Suprapubic skin (tissue), 4 donors: ENCODE data around the gene SYNRG. TPM values are rescaled to one million over a fixed set of nuclear protein-coding genes. Genes with fewer than 3 reads are reported as not detected.
"Not testable (repeated sequence)": the region's sequence is repeated elsewhere in the genome, so short reads cannot be mapped to it uniquely, and the experiment has no call there.

Experiments
- DNase-seq, 2 donors: peaks; one replicate each; pipeline ENCODE4 v3.0.0-alpha.2; 2019; ENCODE audit warnings: low spot score in 2 of 2
- H3K27ac ChIP-seq: fragments of 200-600 bp; sonication (generic); one replicate; pipeline ENCODE4 v1.5.1; 2019
- H3K27me3 ChIP-seq: fragments of 200-600 bp; sonication (generic); one replicate; pipeline ENCODE4 v1.5.1; 2019
- H3K36me3 ChIP-seq: fragments of 200-600 bp; sonication (generic); one replicate; pipeline ENCODE4 v1.5.1; 2019
- H3K4me1 ChIP-seq: fragments of 200-600 bp; sonication (generic); one replicate; pipeline ENCODE4 v1.5.1; 2019
- H3K4me3 ChIP-seq: fragments of 200-600 bp; sonication (generic); one replicate; pipeline ENCODE4 v1.5.1; 2019; ENCODE audit warnings: mild to moderate bottlenecking
- H3K9me3 ChIP-seq: fragments of 200-600 bp; sonication (generic); one replicate; pipeline ENCODE4 v1.5.1; 2019
- CTCF ChIP-seq, 2 donors: fragments of 200-600 bp in 1 of 2; fragments of 450-650 bp in 1 of 2; sonication (generic) in 1 of 2; IDR thresholded peaks; one replicate each; pipeline ENCODE4 v1.5.1; 2016 to 2019; ENCODE audit warnings: antibody characterized with exemption in 2 of 2, mild to moderate bottlenecking in 1 of 2, moderate library complexity in 1 of 2
- EP300 ChIP-seq: sonication (generic); formaldehyde crosslinking; IDR thresholded peaks from one replicate; pipeline ENCODE4 v1.6.1; 2017; ENCODE audit warnings: antibody characterized with exemption
- POLR2A ChIP-seq, 2 donors: fragments of 450-650 bp; IDR thresholded peaks; one replicate each; pipeline ENCODE4 v1.6.1; 2017; ENCODE audit warnings: antibody characterized with exemption in 2 of 2, mild to moderate bottlenecking in 2 of 2, moderate library complexity in 2 of 2
- POLR2AphosphoS5 ChIP-seq, 3 donors: sonication (generic); formaldehyde crosslinking; IDR thresholded peaks; one replicate each; pipeline ENCODE4 v1.6.1; 2017; ENCODE audit warnings: antibody characterized with exemption in 3 of 3
- WGBS: methylation state at CpG from one replicate; pipeline ENCODE4 v1.1.5; 2018; 5-methylcytosine and 5-hydroxymethylcytosine counted together
- total RNA-seq, 4 donors: library from RNA; depleted of rRNA; stranded (reverse); fragments of >200 nt; gene quantifications; one replicate each; pipeline ENCODE4 v1.1.0, GENCODE V29; 2016

The SYNRG gene
- total RNA-seq, 4 donors from 2014 or later = 21.2 to 48.5 (median 25.5) TPM

- H3K27ac ChIP-seq = no peak overlapping the region
- H3K9me3 ChIP-seq = no peaks in the 10 kb centered on the region
- H3K4me1 ChIP-seq = no peaks in the 10 kb centered on the region
- WGBS = 69% methylated on average over 10 of the region's 10 CpGs
- peaks cover 66% of the 10 kb centered on the region for H3K36me3 ChIP-seq
- H3K27me3 ChIP-seq = no peaks in the 10 kb centered on the region
- H3K4me3 ChIP-seq = no peak overlapping the region
- TF ChIP-seq EP300 (no peak), CTCF (IDR thresholded peaks at IDR 0.05) (no peak), POLR2A (IDR thresholded peaks at IDR 0.05) (no peak), POLR2AphosphoS5 (IDR thresholded peaks at IDR 0.05) (no peak)
- no peak for DNase-seq
These were observed 95.5 kb downstream of the SYNRG start for GRCh38 chr17:37513711-37514110.

GRCh38 chr17:37512442-37513068 is 96.7 kb downstream of the SYNRG start:
- TF ChIP-seq POLR2AphosphoS5 (IDR thresholded peaks at IDR 0.05) (no peak), EP300 (no peak), CTCF (IDR thresholded peaks at IDR 0.05) (no peak), POLR2A (IDR thresholded peaks at IDR 0.05) (no peak)
- Histone ChIP-seq H3K4me3 (no peak overlapping the region), H3K27me3 (no peaks in the 10 kb centered on the region), H3K36me3 (peaks cover 58% of the 10 kb centered on the region), H3K4me1 (no peaks in the 10 kb centered on the region), H3K27ac (no peak overlapping the region), H3K9me3 (no peaks in the 10 kb centered on the region)
- DNase-seq = no peak
- WGBS = 70% methylated on average over 17 of the region's 24 CpGs

GRCh38 chr17:37511642-37512041 is 97.6 kb downstream of the SYNRG start:
- not testable (repeated sequence) for H3K4me3 ChIP-seq, DNase-seq, H3K4me1 ChIP-seq, H3K9me3 ChIP-seq, H3K27ac ChIP-seq, H3K27me3 ChIP-seq
- H3K36me3 ChIP-seq = peaks cover 49% of the 10 kb centered on the region
- 93% methylated on average over 1 of the region's 1 CpG for WGBS

- DNase-seq = no peak
- Histone ChIP-seq H3K27ac (no peak overlapping the region), H3K27me3 (no peaks in the 10 kb centered on the region), H3K36me3 (peaks cover 34% of the 10 kb centered on the region), H3K9me3 (no peaks in the 10 kb centered on the region), H3K4me3 (no peak overlapping the region), H3K4me1 (peaks cover 11% of the 10 kb centered on the region)
- 90% methylated on average over 17 of the region's 17 CpGs for WGBS
- TF ChIP-seq POLR2AphosphoS5 (IDR thresholded peaks at IDR 0.05) (no peak), POLR2A (IDR thresholded peaks at IDR 0.05) (no peak), CTCF (IDR thresholded peaks at IDR 0.05) (no peak), EP300 (no peak)
These were observed 99.2 kb downstream of the SYNRG start for GRCh38 chr17:37510056-37510455.

GRCh38 chr17:37507111-37507510 is 102.1 kb downstream of the SYNRG start:
- Histone ChIP-seq H3K4me1 (peaks cover 11% of the 10 kb centered on the region), H3K36me3 (peaks cover 9% of the 10 kb centered on the region), H3K27ac (no peak overlapping the region), H3K4me3 (no peak overlapping the region), H3K9me3 (no peaks in the 10 kb centered on the region), H3K27me3 (no peaks in the 10 kb centered on the region)
- DNase-seq = no peak
- TF ChIP-seq EP300 (no peak), POLR2AphosphoS5 (IDR thresholded peaks at IDR 0.05) (no peak), CTCF (IDR thresholded peaks at IDR 0.05) (no peak), POLR2A (IDR thresholded peaks at IDR 0.05) (no peak)
- WGBS = 75% methylated on average over 8 of the region's 9 CpGs

GRCh38 chr17:37506678-37507077 is 102.5 kb downstream of the SYNRG start:
- H3K27me3 ChIP-seq = no peaks in the 10 kb centered on the region
- DNase-seq = no peak
- no peaks in the 10 kb centered on the region for H3K9me3 ChIP-seq
- TF ChIP-seq CTCF (IDR thresholded peaks at IDR 0.05) = peak; percentile 30 to 53
- TF ChIP-seq POLR2A (IDR thresholded peaks at IDR 0.05) = no peak
- WGBS = 62% methylated on average over 10 of the region's 10 CpGs
- no peak overlapping the region for H3K27ac ChIP-seq
- H3K4me1 ChIP-seq = peaks cover 11% of the 10 kb centered on the region
- H3K36me3 ChIP-seq = peaks cover 8% of the 10 kb centered on the region
- H3K4me3 ChIP-seq = no peak overlapping the region
